ENCODE data around the gene TSTD1.

DNA sequence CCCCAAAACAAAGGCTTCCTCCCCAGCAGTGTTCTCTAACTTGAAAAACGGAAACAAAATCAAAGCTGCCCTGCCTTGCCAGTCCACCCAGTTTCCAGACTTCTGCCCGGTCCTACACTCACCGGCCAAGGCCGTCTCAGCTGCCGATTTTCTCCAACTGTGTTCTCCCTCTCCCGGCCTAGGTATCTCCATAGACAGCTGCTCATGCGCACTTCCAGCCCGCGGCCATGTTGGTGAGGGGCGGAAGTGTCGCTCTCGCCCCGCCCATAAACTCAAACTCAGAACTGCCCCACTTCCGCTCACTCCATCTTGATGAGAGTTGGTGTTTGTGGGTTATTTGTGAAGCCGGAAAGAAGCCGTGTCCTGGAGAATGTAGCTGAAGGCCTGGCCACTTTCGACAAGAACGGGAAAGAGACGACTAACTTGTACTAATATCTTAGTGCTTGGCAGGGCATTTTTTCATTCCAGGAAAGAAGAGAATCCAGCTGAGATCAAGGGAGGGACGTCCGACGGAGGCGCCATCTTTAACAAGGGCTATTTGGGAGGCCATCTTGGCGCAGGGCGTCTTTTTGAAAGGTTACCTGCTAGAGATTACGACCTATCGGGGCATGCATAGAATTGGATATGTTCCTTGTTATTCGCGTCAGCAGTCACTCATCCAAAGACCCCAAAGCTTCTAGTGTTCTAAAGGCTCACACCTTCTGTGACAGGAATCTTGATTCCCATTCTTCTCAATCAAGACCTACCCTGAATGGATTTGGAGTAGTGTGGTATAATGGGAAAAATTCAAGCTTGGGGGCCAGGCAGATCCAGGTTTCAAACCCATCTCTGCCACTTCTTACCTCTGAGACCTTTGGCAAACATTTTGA is 7.2 kb upstream of the TSTD1 start, which contains the start of gene USF1:
- TF ChIP-seq CTCF (IDR thresholded peaks at IDR 0.05; ENCODE audit: low read depth, low read length), result no peak
- no peak for TF ChIP-seq EZH2phosphoT487 (IDR thresholded peaks at IDR 0.05; ENCODE audit: low read depth)

Data from OCI-LY3 (cell line).